MM.1S (cell line): ENCODE measurements around the gene MCM7.
A peak's percentile ranks its signal among the peaks of the same experiment; 100 is the strongest.
"Not testable (repeated sequence)": the region's sequence is repeated elsewhere in the genome, so short reads cannot be mapped to it uniquely, and the experiment has no call there.

Experiments
- DNase-seq: peaks from one replicate; pipeline ENCODE4 v3.0.0-alpha.2; 2015
- H2AFZ ChIP-seq: fragments of 300-600 bp; sonication (generic); 2 replicates; pipeline ENCODE4 v1.6.0; 2016; ENCODE audit warnings: antibody characterized with exemption, low read length
- H3F3A ChIP-seq: fragments of 300-600 bp; sonication (generic); 2 replicates; pipeline ENCODE4 v1.6.1; 2016; ENCODE audit warnings: mild to moderate bottlenecking, antibody characterized with exemption, low read length, moderate library complexity, mixed read lengths; ENCODE audit not compliant: insufficient read depth
- H3K27ac ChIP-seq: fragments of 300-600 bp; sonication (generic); 2 replicates; pipeline ENCODE4 v1.5.1; 2016; ENCODE audit warnings: mild to moderate bottlenecking, low read length
- H3K27me3 ChIP-seq: fragments of 300-600 bp; sonication (generic); replicated peaks from 2 replicates; pipeline ENCODE4 v1.6.0; 2016; ENCODE audit warnings: low read length; ENCODE audit not compliant: insufficient read depth
- H3K36me3 ChIP-seq: fragments of 300-600 bp; sonication (generic); replicated peaks from 2 replicates; pipeline ENCODE4 v1.6.1; 2016; ENCODE audit warnings: mild to moderate bottlenecking, low read length, mixed read lengths; ENCODE audit not compliant: insufficient read depth
- H3K4me1 ChIP-seq: fragments of 300-600 bp; sonication (generic); 2 replicates; pipeline ENCODE4 v1.6.1; 2016; ENCODE audit warnings: low read length, mixed read lengths
- H3K4me2 ChIP-seq: fragments of 300-600 bp; sonication (generic); 2 replicates; pipeline ENCODE4 v1.6.0; 2016; ENCODE audit warnings: low read depth, low read length
- H3K4me3 ChIP-seq: fragments of 300-600 bp; sonication (generic); 2 replicates; pipeline ENCODE4 v1.5.1; 2016; ENCODE audit warnings: low read length, mixed read lengths
- H3K79me2 ChIP-seq: fragments of 300-600 bp; sonication (generic); 2 replicates; pipeline ENCODE4 v1.6.1; 2016; ENCODE audit warnings: mixed run types, low read length, mixed read lengths
- H3K9ac ChIP-seq: fragments of 300-600 bp; sonication (generic); 2 replicates; pipeline ENCODE4 v1.6.1; 2016; ENCODE audit warnings: low read length, mixed read lengths
- H3K9me2 ChIP-seq: fragments of 300-600 bp; sonication (generic); replicated peaks from 2 replicates; pipeline ENCODE4 v1.6.1; 2016; ENCODE audit warnings: mild to moderate bottlenecking, low read length, mixed read lengths; ENCODE audit not compliant: insufficient read depth
- H3K9me3 ChIP-seq: fragments of 300-600 bp; sonication (generic); replicated peaks from 2 replicates; pipeline ENCODE4 v1.6.1; 2016; ENCODE audit warnings: mild to moderate bottlenecking, low read length, mixed read lengths; ENCODE audit not compliant: insufficient read depth
- H4K20me1 ChIP-seq: fragments of 300-600 bp; sonication (generic); 2 replicates; pipeline ENCODE4 v1.6.1; 2016; ENCODE audit warnings: mild to moderate bottlenecking, low read length, moderate library complexity, mixed read lengths; ENCODE audit not compliant: insufficient read depth
- EZH2 ChIP-seq: fragments of 300-600 bp; sonication (generic); optimal IDR thresholded peaks from 2 replicates; pipeline ENCODE3; 2017; ENCODE audit warnings: low read depth, mild to moderate bottlenecking, antibody characterized with exemption, low read length, mixed read lengths
- EZH2phosphoT487 ChIP-seq: fragments of 300-600 bp; sonication (generic); IDR thresholded peaks from 2 replicates; pipeline ENCODE4 v1.6.1; 2018; ENCODE audit warnings: antibody characterized with exemption, low read length
- TF ChIP-seq, protein P1 (sequence below): fragments of 300-600 bp; sonication (generic); IDR thresholded peaks from 2 replicates; pipeline ENCODE4 v1.5.1; 2016; ENCODE audit warnings: antibody characterized with exemption, low read length, mixed read lengths

MCM7 gene

DNA sequence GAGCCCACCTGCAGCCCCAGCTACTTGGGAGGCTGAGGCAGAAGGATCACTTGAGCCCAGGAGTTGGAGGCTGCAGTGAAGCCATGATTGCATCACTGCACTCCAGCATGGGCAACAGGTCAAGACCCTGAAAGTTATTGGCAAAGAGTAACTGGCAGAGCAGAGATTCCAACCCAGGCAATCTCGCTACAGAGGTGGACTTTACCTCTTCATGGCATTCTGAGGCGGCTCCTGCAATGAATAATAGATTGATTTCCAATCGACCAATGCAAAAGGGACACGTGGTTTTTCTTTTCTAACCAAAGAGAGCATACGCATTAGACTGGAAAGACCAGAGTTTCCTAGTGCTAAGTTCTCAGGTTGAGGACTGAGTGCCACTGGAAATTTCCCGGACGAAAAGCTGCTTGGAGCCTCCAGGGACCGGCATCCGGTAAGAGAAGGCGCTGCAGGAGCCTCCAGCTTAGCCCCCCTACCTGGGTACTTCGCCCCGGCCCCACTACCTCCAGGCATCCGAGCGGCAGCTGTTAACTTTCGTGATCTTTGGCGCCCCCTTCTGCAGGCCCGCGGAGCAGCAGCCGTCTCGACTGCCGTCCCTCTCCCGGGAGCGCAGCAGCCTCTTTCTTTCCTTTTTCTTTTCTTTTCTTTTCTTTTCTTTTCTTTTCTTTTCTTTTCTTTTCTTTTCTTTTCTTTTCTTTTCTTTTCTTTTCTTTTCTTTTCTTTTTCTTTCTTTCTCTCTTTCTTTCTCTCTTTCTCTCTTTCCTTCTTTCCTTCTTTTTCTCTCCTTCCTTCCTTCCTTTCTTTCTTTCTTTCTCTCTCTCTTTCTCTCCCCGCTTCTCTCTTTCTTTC lies 29.6 kb upstream of the MCM7 start:
- Histone ChIP-seq H3K9me3 (no peaks in the 10 kb centered on the region), H3K9ac (peak overlapping the region; percentile 33; the same call in 1 of the 2 replicates), H3K9me2 (no peaks in the 10 kb centered on the region), H3K4me1 (peaks cover 15% of the 10 kb centered on the region), H3K27me3 (no peaks in the 10 kb centered on the region), H3F3A (peaks cover 20% of the 10 kb centered on the region), H2AFZ (peak overlapping the region; percentile 59), H3K4me2 (peak overlapping the region; percentile 94), H3K79me2 (no peaks in the 10 kb centered on the region; the same call in 1 of the 2 replicates), H3K36me3 (no peaks in the 10 kb centered on the region), H4K20me1 (no peaks in the 10 kb centered on the region), H3K4me3 (peak overlapping the region; percentile 38; the same call in 1 of the 2 replicates), H3K27ac (no peak overlapping the region)
- TF ChIP-seq, protein P1, sequence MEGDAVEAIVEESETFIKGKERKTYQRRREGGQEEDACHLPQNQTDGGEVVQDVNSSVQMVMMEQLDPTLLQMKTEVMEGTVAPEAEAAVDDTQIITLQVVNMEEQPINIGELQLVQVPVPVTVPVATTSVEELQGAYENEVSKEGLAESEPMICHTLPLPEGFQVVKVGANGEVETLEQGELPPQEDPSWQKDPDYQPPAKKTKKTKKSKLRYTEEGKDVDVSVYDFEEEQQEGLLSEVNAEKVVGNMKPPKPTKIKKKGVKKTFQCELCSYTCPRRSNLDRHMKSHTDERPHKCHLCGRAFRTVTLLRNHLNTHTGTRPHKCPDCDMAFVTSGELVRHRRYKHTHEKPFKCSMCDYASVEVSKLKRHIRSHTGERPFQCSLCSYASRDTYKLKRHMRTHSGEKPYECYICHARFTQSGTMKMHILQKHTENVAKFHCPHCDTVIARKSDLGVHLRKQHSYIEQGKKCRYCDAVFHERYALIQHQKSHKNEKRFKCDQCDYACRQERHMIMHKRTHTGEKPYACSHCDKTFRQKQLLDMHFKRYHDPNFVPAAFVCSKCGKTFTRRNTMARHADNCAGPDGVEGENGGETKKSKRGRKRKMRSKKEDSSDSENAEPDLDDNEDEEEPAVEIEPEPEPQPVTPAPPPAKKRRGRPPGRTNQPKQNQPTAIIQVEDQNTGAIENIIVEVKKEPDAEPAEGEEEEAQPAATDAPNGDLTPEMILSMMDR: peak; percentile 73
- no peak for TF ChIP-seq EZH2
- DNase-seq: peak; percentile 64

DNA sequence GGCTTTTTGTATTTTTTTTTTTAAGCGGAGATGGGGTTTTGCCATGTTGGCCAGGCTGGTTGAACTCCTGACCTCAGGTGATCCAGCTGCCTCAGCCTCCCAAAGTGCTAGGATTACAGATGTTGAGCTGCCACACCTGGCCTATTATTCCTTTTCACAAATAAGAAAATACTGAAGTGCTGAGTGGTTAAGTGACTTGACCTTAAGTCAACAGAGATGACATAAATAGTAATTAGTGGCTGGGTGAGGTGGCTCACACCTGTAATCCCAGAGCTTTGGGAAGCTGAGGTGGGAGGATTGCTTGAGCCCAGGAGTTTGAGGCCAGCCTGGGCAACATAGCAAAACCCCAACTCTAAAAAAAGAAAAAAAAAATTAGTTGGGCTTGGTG lies 29.0 kb upstream of the MCM7 start:
- H3K9me3 ChIP-seq, H3K79me2 ChIP-seq, H3K9me2 ChIP-seq, H2AFZ ChIP-seq, H4K20me1 ChIP-seq, H3K27ac ChIP-seq, DNase-seq, H3K27me3 ChIP-seq, H3K4me2 ChIP-seq, H3K4me3 ChIP-seq, H3K9ac ChIP-seq, H3K36me3 ChIP-seq: not testable (repeated sequence)
- Histone ChIP-seq H3K4me1 (peaks cover 15% of the 10 kb centered on the region), H3F3A (peaks cover 20% of the 10 kb centered on the region)

DNA sequence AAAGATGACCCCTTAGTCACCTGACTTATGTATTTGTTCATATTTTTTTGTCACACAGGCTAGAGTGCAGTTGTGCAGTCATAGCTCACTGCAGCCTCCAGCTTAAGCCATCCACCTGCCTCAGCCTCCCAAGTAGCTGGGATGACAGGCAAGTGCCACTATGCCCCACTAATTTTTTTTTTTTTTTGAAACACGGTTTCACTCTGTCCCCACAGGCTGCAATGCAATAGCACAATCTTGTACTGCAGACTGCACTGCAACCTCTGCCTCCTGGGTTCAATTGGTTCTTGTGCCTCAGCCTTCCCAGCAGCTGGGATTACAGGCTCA lies 27.4 kb upstream of the MCM7 start:
- Histone ChIP-seq H3F3A (peaks cover 20% of the 10 kb centered on the region), H4K20me1 (no peaks in the 10 kb centered on the region), H3K27me3 (no peaks in the 10 kb centered on the region), H3K4me2 (no peak overlapping the region), H3K4me1 (peaks cover 15% of the 10 kb centered on the region), H2AFZ (no peak overlapping the region), H3K9me2 (no peaks in the 10 kb centered on the region), H3K79me2 (peaks cover 7% of the 10 kb centered on the region; the same call in 1 of the 2 replicates), H3K27ac (no peak overlapping the region), H3K4me3 (no peak overlapping the region), H3K36me3 (no peaks in the 10 kb centered on the region), H3K9ac (no peak overlapping the region), H3K9me3 (no peaks in the 10 kb centered on the region)
- TF ChIP-seq EZH2 (no peak), EZH2phosphoT487 (no peak)
- TF ChIP-seq, protein P1: no peak
- DNase-seq: no peak
